Astrocyte of the spinal cord (primary cell): ENCODE results near the gene TCOF1.

Source experiments
- DNase-seq: peaks from one replicate; pipeline ENCODE4 v3.0.0; 2011; ENCODE audit warnings: low read depth, low spot score
- H3K4me3 ChIP-seq: 2 replicates; pipeline ENCODE4 v1.5.1; 2011; ENCODE audit warnings: low read depth, mild to moderate bottlenecking, low read length, moderate library complexity
- in situ Hi-C: cut with HindIII; loops from 2 replicates; pipeline ENCODE4 v1.10.0; 2017; ENCODE audit warnings: low sequenced_read_pairs
- TF ChIP-seq, protein P1 (sequence below): IDR thresholded peaks from 2 replicates; pipeline ENCODE4 v1.5.1; 2012; ENCODE audit warnings: low read depth, mild to moderate bottlenecking, low read length, inconsistent platforms

Gene TCOF1

DNA sequence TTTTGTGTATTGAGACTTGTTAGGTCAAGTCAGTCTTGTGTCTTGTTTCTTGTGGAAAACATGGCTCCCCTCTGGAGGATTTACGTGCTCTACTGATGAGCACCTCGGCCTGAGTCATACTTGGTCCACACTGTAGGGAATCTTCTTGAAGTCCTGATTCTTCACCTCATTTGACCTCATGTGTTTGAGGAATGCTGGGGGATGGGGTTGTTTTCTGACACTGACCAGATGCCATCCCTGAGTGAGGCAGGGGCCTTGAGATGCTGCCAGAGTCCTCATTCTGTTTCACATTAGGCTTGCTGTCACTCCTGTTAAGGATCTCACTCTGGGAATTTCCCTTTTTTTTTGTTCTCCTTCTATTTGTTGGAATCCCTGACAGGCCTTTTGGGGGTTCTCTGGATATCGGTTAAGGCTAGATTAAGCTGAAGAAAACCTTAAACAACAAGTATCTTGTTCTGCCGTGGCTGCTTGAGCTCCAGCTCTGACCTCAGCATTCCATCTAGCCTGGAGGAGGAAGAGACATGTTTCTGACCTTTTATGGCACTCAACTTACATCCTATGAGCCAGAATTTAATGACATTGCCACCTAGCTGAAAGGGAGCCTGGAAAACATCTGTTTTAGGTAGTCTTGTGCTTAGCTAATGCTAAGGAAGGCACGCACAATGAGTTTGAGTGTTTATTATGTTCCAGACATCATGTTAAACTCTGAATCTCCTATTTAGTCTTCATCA, 20.6 kb downstream of the TCOF1 start:
- TF ChIP-seq, protein P1, sequence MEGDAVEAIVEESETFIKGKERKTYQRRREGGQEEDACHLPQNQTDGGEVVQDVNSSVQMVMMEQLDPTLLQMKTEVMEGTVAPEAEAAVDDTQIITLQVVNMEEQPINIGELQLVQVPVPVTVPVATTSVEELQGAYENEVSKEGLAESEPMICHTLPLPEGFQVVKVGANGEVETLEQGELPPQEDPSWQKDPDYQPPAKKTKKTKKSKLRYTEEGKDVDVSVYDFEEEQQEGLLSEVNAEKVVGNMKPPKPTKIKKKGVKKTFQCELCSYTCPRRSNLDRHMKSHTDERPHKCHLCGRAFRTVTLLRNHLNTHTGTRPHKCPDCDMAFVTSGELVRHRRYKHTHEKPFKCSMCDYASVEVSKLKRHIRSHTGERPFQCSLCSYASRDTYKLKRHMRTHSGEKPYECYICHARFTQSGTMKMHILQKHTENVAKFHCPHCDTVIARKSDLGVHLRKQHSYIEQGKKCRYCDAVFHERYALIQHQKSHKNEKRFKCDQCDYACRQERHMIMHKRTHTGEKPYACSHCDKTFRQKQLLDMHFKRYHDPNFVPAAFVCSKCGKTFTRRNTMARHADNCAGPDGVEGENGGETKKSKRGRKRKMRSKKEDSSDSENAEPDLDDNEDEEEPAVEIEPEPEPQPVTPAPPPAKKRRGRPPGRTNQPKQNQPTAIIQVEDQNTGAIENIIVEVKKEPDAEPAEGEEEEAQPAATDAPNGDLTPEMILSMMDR: no peak
- no peak overlapping the region for H3K4me3 ChIP-seq
- peak; percentile 88 for DNase-seq
- in situ Hi-C loops: no loop called here

DNA sequence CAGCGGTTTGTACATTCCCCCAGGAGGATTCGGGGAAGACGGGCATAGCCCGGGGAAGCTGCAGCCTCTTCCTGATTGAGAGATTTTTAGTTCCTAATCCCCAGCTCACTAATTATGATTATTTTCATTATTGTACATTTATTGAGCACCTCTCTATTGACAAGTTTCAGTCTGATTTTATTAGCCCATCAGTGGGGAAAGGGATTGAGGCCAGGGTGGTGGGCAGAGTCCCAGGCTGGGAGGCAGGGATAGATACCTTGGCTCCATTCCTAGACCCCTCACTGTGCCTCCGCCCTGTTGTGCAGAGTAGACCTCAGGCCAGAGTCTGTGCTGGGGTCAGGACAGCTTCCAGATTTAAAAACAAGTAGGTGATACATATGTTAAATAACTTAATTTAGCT, 27.2 kb downstream of the TCOF1 start:
- in situ Hi-C loops: no loop called here
- TF ChIP-seq, protein P1: no peak
- DNase-seq: no peak
- no peak overlapping the region for H3K4me3 ChIP-seq

DNA sequence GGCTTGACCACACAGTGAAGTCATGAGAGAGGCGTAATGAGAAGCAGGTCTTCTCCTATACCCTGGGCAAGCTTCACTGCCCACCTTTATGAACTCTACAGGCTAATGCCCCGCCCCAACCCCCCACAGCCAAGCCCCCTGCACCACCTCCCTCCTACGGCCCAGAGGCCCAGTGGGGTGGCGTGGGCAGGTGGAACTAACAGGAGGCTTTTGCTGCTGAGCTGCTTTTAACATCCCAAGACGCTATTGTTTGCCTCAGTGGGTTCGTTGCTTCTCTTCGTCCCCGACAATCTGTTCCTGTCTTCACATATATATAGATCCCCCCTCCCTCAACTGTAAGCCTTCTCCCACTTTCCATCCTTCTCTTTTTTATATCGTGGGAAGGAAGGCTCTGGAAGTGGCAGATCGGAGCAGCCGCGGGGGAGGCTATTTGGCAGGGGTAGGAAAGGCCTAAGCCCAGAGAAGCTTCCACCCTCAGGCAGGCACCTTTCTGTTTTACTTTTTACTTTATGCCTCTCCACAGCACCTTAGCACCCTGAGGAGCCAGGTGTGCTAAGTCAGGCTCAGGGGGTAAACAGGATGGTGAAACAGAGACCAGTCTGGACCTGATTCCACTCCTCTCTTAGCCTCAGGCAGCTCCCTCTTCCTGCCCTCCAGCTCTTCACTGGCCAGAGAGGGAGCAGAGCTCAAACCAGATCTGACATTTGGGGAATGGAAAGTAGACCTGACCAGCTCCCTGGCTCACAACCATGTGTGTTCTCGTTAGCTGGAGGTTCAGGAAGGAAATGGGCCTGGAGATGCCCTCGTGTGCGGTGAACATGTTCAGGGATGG, 28.7 kb downstream of the TCOF1 start:
- no peak overlapping the region for H3K4me3 ChIP-seq
- in situ Hi-C loops: no loop called here
- DNase-seq: no peak
- TF ChIP-seq, protein P1: no peak

DNA sequence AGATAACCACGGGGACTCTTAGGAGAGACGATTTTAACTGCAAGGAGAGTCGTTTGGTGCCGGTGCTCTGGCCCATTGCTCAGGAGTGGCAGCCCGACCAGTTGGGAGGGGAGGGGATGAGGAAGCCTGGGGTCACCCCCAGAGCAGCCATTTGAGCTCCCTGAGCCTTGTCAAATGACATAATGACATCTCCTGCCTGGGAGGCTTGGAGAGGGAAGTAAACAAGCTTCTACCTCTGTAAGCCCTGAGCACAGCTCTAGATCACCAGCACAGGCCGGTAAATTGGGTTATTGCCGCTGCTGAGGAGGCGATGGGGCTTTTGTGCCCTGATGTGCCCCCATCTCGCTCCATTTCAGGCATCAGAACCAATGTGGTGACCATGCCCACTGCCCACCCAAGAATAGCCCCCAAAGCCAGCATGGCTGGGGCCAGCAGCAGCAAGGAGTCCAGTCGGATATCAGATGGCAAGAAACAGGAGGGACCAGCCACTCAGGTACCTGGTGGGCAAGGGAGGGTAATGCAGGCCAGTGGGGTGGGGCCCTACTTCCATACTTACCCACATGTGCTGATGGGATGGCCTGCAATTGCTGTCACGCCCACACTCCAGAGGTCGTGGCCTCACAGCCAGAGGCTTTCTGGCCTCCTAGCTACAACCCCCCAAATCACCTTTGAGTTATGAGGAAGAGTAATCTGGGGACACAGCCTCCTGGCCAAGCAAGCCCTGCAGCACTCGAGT, 32.2 kb downstream of the TCOF1 start:
- no peak for DNase-seq
- H3K4me3 ChIP-seq: no peak overlapping the region
- in situ Hi-C loops: no loop called here
- TF ChIP-seq, protein P1: no peak

DNA sequence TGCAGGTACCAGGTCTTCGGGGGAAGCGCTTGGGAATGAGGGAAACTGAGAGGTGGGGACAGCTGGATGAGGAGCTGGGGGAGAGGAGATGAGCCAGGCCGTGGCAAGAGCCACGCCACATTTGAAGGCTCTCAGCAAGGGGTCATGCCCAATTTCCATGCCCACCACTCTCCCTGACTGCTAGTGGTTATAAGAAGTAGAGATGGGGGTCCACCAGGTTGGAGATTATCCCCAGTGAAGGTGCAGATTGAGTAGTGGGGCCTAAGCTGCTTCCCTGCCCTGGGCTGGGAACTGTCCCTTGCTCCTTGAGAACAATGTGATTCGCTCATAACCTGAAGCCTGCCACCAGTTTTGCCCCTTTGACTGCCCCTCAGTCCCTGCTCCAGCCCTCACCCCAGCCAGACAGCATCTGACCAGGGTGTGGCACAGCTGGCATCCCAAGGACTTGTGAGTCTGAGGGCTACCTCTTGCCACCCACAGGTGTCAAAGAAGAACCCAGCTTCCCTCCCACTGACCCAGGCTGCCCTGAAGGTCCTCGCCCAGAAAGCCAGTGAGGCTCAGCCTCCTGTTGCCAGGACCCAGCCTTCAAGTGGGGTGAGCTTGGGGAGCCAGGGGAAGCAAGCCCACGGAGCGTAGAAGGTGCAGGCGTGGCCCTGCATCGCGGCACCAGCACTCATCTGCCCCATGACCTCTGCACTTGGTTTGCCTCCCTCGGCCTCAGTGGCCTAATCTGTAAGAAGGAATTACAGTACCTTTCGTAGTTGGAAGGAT, 33.8 kb downstream of the TCOF1 start:
- in situ Hi-C loops: no loop called here
- no peak overlapping the region for H3K4me3 ChIP-seq
- DNase-seq: no peak
- TF ChIP-seq, protein P1: no peak

DNA sequence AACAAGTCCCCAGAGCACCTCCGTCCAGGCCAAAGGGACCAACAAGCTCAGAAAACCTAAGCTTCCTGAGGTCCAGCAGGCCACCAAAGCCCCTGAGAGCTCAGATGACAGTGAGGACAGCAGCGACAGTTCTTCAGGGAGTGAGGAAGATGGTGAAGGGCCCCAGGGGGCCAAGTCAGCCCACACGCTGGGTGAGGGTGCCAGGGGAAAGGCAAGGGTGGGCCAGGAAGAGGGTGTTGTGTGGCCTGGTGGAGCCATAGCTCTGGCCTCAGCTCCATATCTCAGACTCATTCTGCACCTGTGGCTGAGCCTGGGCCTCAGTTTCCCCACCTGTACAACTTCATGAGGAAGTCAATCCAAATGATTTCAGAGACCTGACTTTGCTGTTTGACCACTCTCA, 34.5 kb downstream of the TCOF1 start:
- in situ Hi-C loops: no loop called here
- TF ChIP-seq, protein P1: no peak
- DNase-seq: no peak
- no peak overlapping the region for H3K4me3 ChIP-seq
